B cell (primary cell): Measurements from ENCODE around the gene MARK4. TPM values are rescaled to one million over a fixed set of nuclear protein-coding genes. Genes with fewer than 3 reads are reported as not detected.
"Not testable (repeated sequence)": the region's sequence is repeated elsewhere in the genome, so short reads cannot be mapped to it uniquely, and the experiment has no call there.

Experiments
- ATAC-seq: fragments of 200-7000 bp; cut with Tn5 transposase; one replicate; pipeline ENCODE4 v1.10.0; 2021; ENCODE audit warnings: low read depth, mild to moderate bottlenecking, moderate number of reproducible peaks, moderate library complexity
- CTCF ChIA-PET: fragments of 350-600 bp; sonication (Branson Sonifier 250); formaldehyde crosslinking; loops from one replicate; lab custom pipeline; 2021; ENCODE audit warnings: antibody characterized with exemption, inconsistent platforms; lab: Charles Lee
- POLR2A ChIA-PET: fragments of 350-600 bp; sonication (Branson Sonifier 250); formaldehyde crosslinking; loops from one replicate; lab custom pipeline; 2021; ENCODE audit warnings: antibody characterized with exemption; lab: Charles Lee
- DNase-seq: peaks from one replicate; pipeline ENCODE4 v3.0.0; 2013
- H2AFZ ChIP-seq: 2 replicates; pipeline ENCODE4 v1.6.1; 2012; ENCODE audit warnings: mild to moderate bottlenecking, low read depth, low read length; ENCODE audit not compliant: insufficient read depth, poor library complexity, severe bottlenecking
- H3K27ac ChIP-seq, 2 donors: 1 replicate in 1 of 2; 2 replicates in 1 of 2; pipeline ENCODE4 v1.5.1; 2012 to 2013; ENCODE audit warnings: low read length in 2 of 2, mild to moderate bottlenecking in 2 of 2, moderate library complexity in 1 of 2
- H3K27me3 ChIP-seq, 4 experiments: fragments of 200-600 bp in 1 of 4; sonication (generic) in 1 of 4; replicated peaks in 1 of 4; 1 replicate in 2 of 4; 2 replicates in 2 of 4; pipeline versions ENCODE4 v1.6.1 to v1.7.0; 2013 to 2016; ENCODE audit warnings: low read length in 3 of 4, mild to moderate bottlenecking in 2 of 4, mixed read lengths in 1 of 4, moderate library complexity in 1 of 4; ENCODE audit not compliant: insufficient read depth in 4 of 4, control insufficient read depth in 3 of 4; ENCODE audit errors: control extremely low read depth in 1 of 4
- H3K36me3 ChIP-seq, 2 experiments: replicated peaks in 1 of 2; 1 replicate in 1 of 2; 2 replicates in 1 of 2; pipeline versions ENCODE4 v1.6.1 to v1.7.1; 2013; ENCODE audit warnings: low read length in 1 of 2; ENCODE audit not compliant: insufficient read depth in 2 of 2, control insufficient read depth in 1 of 2; ENCODE audit errors: control extremely low read depth in 1 of 2, extremely low read depth in 1 of 2
- H3K4me1 ChIP-seq, 2 donors: fragments of 200-600 bp in 1 of 2; sonication (generic) in 1 of 2; 1 replicate in 1 of 2; 2 replicates in 1 of 2; pipeline versions ENCODE4 v1.5.1 to v1.6.1; 2013 to 2017; ENCODE audit warnings: low read length in 2 of 2; ENCODE audit not compliant: control insufficient read depth in 2 of 2, insufficient read depth in 2 of 2
- H3K4me2 ChIP-seq: replicated peaks from 2 replicates; pipeline ENCODE3; 2012; ENCODE audit warnings: mild to moderate bottlenecking, low read depth, low read length; ENCODE audit not compliant: poor library complexity, severe bottlenecking
- H3K4me3 ChIP-seq, 5 experiments: fragments of 200-600 bp in 1 of 5; sonication (generic) in 1 of 5; 1 replicate in 3 of 5; 2 replicates in 2 of 5; pipeline versions ENCODE4 v1.5.1 to v1.7.0; 2011 to 2016; ENCODE audit warnings: low read length in 4 of 5, mild to moderate bottlenecking in 4 of 5, low read depth in 2 of 5, control low read depth in 1 of 5, moderate library complexity in 1 of 5; ENCODE audit not compliant: insufficient read depth in 1 of 5; ENCODE audit errors: control extremely low read depth in 1 of 5, extremely low read depth in 1 of 5
- H3K79me2 ChIP-seq: fragments of 200-600 bp; sonication (generic); one replicate; pipeline ENCODE4 v1.6.0; 2016; ENCODE audit warnings: low read length; ENCODE audit not compliant: control insufficient read depth, insufficient read depth
- H3K9ac ChIP-seq: fragments of 200-600 bp; sonication (generic); 2 replicates; pipeline ENCODE4 v1.6.1; 2017; ENCODE audit warnings: mild to moderate bottlenecking, low read length, moderate library complexity
- H3K9me3 ChIP-seq, 3 donors: one replicate each; pipeline versions ENCODE4 v1.6.1 to v1.7.1; 2013; ENCODE audit warnings: low read length in 2 of 3; ENCODE audit not compliant: control insufficient read depth in 2 of 3, insufficient read depth in 1 of 3; ENCODE audit errors: control extremely low read depth in 1 of 3
- H4K20me1 ChIP-seq: 2 replicates; pipeline ENCODE4 v1.6.0; 2012; ENCODE audit warnings: mild to moderate bottlenecking, low read length; ENCODE audit not compliant: insufficient read depth, control insufficient read depth, poor library complexity, severe bottlenecking
- H3K27ac Mint-ChIP-seq: one replicate; pipeline ENCODE4 v1.8.0; 2021; ENCODE audit warnings: mixed read lengths
- H3K27me3 Mint-ChIP-seq: one replicate; pipeline ENCODE4 v1.8.0; 2021; ENCODE audit warnings: mixed read lengths
- H3K4me1 Mint-ChIP-seq: one replicate; pipeline ENCODE4 v1.8.0; 2021; ENCODE audit warnings: mixed read lengths
- H3K4me3 Mint-ChIP-seq: one replicate; pipeline ENCODE4 v1.8.0; 2021; ENCODE audit warnings: mixed read lengths
- H3K9me3 Mint-ChIP-seq: one replicate; pipeline ENCODE4 v1.8.0; 2022; ENCODE audit warnings: mixed read lengths; ENCODE audit not compliant: insufficient read depth
- EZH2 ChIP-seq: IDR thresholded peaks from 2 replicates; pipeline ENCODE4 v1.6.1; 2012; ENCODE audit warnings: borderline replicate concordance, low read depth, mild to moderate bottlenecking, moderate library complexity, low read length; ENCODE audit not compliant: insufficient read depth, poor library complexity, severe bottlenecking
- WGBS: methylation state at CpG from one replicate; pipeline ENCODE4 v1.1.5; 2013; ENCODE audit warnings: missing lambda C conversion rate; ENCODE audit not compliant: insufficient coverage; 5-methylcytosine and 5-hydroxymethylcytosine counted together
- intact Hi-C: fragments of 100-400 bp; cut with micrococcal nuclease; formaldehyde crosslinking; loops from one replicate; pipeline ENCODE4 v1.10.0; 2022
- polyA plus RNA-seq: library from polyadenylated mRNA; depleted of rRNA; stranded (reverse); fragments of >200 nt; gene quantifications from 2 replicates; pipeline ENCODE4 v1.2.3, GENCODE V29; 2012
- total RNA-seq, 2 donors: library from RNA; stranded (reverse); fragments of 120-200 nt in 1 of 2; gene quantifications; 1 replicate in 1 of 2; 2 replicates in 1 of 2; pipeline versions ENCODE4 v1.2.3 to v1.2.4, GENCODE V29; 2013 to 2022
- TF ChIP-seq, protein P1 (sequence below): fragments of 200-600 bp; IDR thresholded peaks from one replicate; pipeline ENCODE4 v1.8.0; 2022; ENCODE audit warnings: antibody characterized with exemption, mild to moderate bottlenecking

MARK4 gene
- total and polyA plus RNA-seq, 2 donors (not counting 1 experiment from before 2014, with no cell fraction given), result 13.5 to 36.2 TPM

DNA sequence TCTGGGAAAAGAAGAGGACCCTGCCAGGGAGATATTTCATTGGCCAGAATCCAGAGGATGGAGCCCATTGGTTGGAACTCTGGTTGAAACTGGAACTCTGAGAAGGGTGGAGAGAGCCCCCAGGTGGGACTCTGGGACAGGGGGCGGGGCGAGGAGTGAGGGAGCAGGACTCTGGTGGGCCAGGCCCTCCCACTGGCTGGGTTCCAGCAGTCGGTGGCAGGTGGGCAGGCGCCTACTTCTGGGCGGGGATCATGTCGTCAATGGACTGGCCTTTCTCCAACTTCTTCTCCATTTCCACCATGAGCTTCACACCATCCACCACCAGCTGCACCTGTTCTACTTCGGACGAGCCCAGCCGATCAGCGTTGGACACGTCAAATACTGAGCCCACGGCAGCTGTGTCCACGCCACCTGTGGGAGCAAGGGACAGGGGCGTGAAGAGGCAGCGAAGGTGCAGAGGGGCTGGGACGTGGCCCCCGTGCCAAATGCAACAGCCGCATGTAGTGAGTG lies 55.5 kb downstream of the MARK4 start:
- no peaks in the 10 kb centered on the region for H3K4me1 ChIP-seq
- ChIA-PET CTCF (no interaction called here), POLR2A (no interaction called here)
- no peak overlapping the region for H3K27ac ChIP-seq
- H3K9ac ChIP-seq, result no peak overlapping the region
- Mint-ChIP-seq H3K9me3 (peaks cover 5% of the 10 kb centered on the region), H3K27ac (no peak overlapping the region), H3K4me3 (no peak overlapping the region), H3K27me3 (peaks cover 3% of the 10 kb centered on the region), H3K4me1 (no peaks in the 10 kb centered on the region)
- no peak overlapping the region for H3K4me2 ChIP-seq
- TF ChIP-seq, protein P1, sequence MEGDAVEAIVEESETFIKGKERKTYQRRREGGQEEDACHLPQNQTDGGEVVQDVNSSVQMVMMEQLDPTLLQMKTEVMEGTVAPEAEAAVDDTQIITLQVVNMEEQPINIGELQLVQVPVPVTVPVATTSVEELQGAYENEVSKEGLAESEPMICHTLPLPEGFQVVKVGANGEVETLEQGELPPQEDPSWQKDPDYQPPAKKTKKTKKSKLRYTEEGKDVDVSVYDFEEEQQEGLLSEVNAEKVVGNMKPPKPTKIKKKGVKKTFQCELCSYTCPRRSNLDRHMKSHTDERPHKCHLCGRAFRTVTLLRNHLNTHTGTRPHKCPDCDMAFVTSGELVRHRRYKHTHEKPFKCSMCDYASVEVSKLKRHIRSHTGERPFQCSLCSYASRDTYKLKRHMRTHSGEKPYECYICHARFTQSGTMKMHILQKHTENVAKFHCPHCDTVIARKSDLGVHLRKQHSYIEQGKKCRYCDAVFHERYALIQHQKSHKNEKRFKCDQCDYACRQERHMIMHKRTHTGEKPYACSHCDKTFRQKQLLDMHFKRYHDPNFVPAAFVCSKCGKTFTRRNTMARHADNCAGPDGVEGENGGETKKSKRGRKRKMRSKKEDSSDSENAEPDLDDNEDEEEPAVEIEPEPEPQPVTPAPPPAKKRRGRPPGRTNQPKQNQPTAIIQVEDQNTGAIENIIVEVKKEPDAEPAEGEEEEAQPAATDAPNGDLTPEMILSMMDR, result no peak
- no peak for TF ChIP-seq EZH2
- no peak overlapping the region for H3K4me3 ChIP-seq
- peaks cover 0 to 29% (median 0%) of the 10 kb centered on the region in 3 donors for H3K9me3 ChIP-seq
- ATAC-seq (no peak), DNase-seq (no peak)
- no peaks in the 10 kb centered on the region for H3K79me2 ChIP-seq
- 80% methylated on average over 17 of the region's 18 CpGs for WGBS
- H2AFZ ChIP-seq, result no peak overlapping the region
- H3K36me3 ChIP-seq, result no peaks in the 10 kb centered on the region
- no peaks in the 10 kb centered on the region for H4K20me1 ChIP-seq
- H3K27me3 ChIP-seq, result no peaks in the 10 kb centered on the region
- intact Hi-C loops, result no loop called here

DNA sequence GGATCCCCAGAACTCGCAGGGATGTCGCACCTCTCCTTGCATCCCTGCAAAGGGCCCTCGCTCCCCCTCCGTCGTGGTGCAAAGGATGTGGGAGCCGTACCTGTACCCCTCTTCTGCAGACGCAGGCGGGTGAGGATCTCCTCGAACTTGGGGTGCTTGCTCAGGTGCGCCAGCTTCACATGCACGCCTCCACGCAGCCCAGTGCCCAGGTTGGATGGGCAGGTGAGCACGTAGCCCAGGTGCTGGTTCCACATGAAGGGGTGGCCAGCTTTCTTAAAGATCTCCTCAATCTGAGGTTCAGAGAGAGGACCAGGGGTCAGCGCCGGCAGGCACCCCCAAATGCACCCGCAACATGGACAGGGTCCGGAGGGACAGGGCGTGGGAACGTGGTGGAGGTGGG lies 56.3 kb downstream of the MARK4 start:
- no peak overlapping the region for H3K4me3 ChIP-seq
- no peaks in the 10 kb centered on the region for H4K20me1 ChIP-seq
- ChIA-PET CTCF (no interaction called here), POLR2A (no interaction called here)
- no peak overlapping the region for H3K27ac Mint-ChIP-seq
- H3K9me3 ChIP-seq, result peaks cover 0 to 29% (median 0%) of the 10 kb centered on the region in 3 donors
- no peak overlapping the region for H3K9ac ChIP-seq
- H3K27me3 ChIP-seq, result no peaks in the 10 kb centered on the region
- WGBS, result 92% methylated on average over 19 of the region's 19 CpGs
- no peak overlapping the region for H3K27ac ChIP-seq
- peaks cover 3% of the 10 kb centered on the region for H3K27me3 Mint-ChIP-seq
- no peak for TF ChIP-seq EZH2
- TF ChIP-seq, protein P1, result no peak
- H3K4me2 ChIP-seq, result no peak overlapping the region
- H3K36me3 ChIP-seq, result no peaks in the 10 kb centered on the region
- ATAC-seq (no peak), DNase-seq (no peak)
- peaks cover 5% of the 10 kb centered on the region for H3K9me3 Mint-ChIP-seq
- no peaks in the 10 kb centered on the region for H3K4me1 Mint-ChIP-seq
- no peaks in the 10 kb centered on the region for H3K79me2 ChIP-seq
- H3K4me3 Mint-ChIP-seq, result no peak overlapping the region
- H3K4me1 ChIP-seq, result no peaks in the 10 kb centered on the region
- intact Hi-C loops, result no loop called here
- no peak overlapping the region for H2AFZ ChIP-seq

DNA sequence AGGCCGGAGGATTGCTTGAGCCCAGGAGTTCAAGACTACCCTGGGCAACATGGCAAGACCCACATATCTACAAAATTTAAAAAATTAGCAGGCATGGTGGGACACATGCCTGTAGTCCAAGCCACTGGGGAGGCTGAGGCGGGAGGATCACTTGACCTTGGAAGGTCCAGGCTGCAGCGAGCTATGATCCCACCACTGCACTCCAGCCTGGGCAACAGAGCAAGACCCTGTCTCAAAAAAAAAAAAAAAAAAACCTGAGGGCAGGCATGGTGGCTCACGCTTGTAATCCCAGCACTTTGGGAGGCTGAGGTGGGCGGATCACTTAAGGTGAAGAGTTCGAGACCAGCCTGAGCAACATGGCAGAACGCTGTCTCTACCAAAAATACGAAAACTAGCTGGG lies 58.3 kb downstream of the MARK4 start:
- H2AFZ ChIP-seq, H3K9me3 Mint-ChIP-seq, POLR2A ChIA-PET, H3K27me3 ChIP-seq, H3K36me3 ChIP-seq, H3K4me1 Mint-ChIP-seq, H4K20me1 ChIP-seq, ATAC-seq, H3K4me2 ChIP-seq, H3K4me3 ChIP-seq, CTCF ChIA-PET, DNase-seq, H3K9ac ChIP-seq, H3K4me3 Mint-ChIP-seq, H3K27ac ChIP-seq, H3K79me2 ChIP-seq, H3K4me1 ChIP-seq, H3K27ac Mint-ChIP-seq, intact Hi-C loops: not testable (repeated sequence)
- peaks cover 14% of the 10 kb centered on the region for H3K27me3 Mint-ChIP-seq
- H3K9me3 ChIP-seq, result peaks cover 0 to 15% (median 0%) of the 10 kb centered on the region in 3 donors
- 95% methylated on average over 7 of the region's 8 CpGs for WGBS
